IMR-90 (cell line): Measurements from ENCODE around the gene CRACR2B.

Source experiments
- CEBPB ChIP-seq: IDR thresholded peaks from 2 replicates; pipeline ENCODE4 v1.6.1; 2012; ENCODE audit warnings: low read depth, low read length, improper control_type of control experiment
- CHD1 ChIP-seq: IDR thresholded peaks from 2 replicates; pipeline ENCODE4 v1.6.1; 2012; ENCODE audit warnings: low read depth, low read length, improper control_type of control experiment
- FOS ChIP-seq: fragments of 150-350 bp; IDR thresholded peaks from 2 replicates; pipeline ENCODE4 v1.6.1; 2016; ENCODE audit warnings: low read depth, low read length
- MAZ ChIP-seq: IDR thresholded peaks from 2 replicates; pipeline ENCODE4 v1.6.1; 2012; ENCODE audit warnings: low read depth, mild to moderate bottlenecking, low read length, improper control_type of control experiment, moderate library complexity, borderline replicate concordance
- POLR2A ChIP-seq: IDR thresholded peaks from 2 replicates; pipeline ENCODE4 v1.6.1; 2012; ENCODE audit warnings: mild to moderate bottlenecking, low read depth, low read length
- RAD21 ChIP-seq: IDR thresholded peaks from 2 replicates; pipeline ENCODE4 v1.6.1; 2012; ENCODE audit warnings: low read length, improper control_type of control experiment
- RFX5 ChIP-seq: IDR thresholded peaks from 2 replicates; pipeline ENCODE4 v1.8.0; 2012; ENCODE audit warnings: low read depth, mild to moderate bottlenecking, low read length, moderate library complexity
- TF ChIP-seq, protein P1 (sequence below): conservative IDR thresholded peaks from 2 replicates; pipeline ENCODE4 v1.5.1; 2012; ENCODE audit warnings: mild to moderate bottlenecking, low read depth, low read length, improper control_type of control experiment
- TF ChIP-seq, protein P2 (sequence below): fragments of 150-350 bp; IDR thresholded peaks from 2 replicates; pipeline ENCODE4 v1.6.1; 2016; ENCODE audit warnings: low read depth, mild to moderate bottlenecking, low read length, moderate library complexity, borderline replicate concordance

DNA sequence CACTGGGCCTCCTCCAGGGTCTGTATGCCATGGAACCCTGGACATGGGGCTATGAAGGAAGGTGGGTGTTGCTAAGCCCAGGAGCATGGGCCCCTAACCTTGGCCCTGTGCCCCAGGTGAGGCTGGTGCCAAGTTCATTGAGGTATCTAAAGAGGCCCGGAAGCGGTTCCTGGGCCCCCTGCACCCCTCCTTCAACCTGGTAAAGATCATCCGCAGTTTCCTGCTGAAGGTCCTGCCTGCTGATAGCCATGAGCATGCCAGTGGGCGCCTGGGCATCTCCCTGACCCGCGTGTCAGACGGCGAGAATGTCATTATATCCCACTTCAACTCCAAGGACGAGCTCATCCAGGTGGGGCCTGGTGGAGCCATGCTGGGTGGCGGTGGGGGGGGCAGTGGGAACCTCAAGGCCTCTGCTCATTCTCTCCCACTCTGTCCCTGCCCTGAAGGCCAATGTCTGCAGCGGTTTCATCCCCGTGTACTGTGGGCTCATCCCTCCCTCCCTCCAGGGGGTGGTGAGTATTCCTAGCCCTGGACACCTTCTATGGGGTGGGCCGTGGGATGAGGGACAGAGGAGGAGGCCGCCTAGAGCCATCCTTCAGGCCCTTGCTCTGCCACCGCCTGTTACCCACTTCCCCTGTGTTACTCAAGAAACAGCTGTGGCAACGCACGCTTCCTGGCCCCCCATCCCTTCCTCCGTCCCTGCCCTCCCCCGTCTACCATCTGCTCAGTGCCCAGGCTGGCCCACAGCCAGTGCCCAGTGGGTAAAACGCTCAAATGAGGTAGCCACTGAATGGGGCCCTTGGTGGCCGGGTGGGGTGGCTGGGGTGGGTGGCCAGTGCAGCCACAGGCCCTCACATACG, 6.0 kb upstream of the CRACR2B start:
- TF ChIP-seq, protein P1, sequence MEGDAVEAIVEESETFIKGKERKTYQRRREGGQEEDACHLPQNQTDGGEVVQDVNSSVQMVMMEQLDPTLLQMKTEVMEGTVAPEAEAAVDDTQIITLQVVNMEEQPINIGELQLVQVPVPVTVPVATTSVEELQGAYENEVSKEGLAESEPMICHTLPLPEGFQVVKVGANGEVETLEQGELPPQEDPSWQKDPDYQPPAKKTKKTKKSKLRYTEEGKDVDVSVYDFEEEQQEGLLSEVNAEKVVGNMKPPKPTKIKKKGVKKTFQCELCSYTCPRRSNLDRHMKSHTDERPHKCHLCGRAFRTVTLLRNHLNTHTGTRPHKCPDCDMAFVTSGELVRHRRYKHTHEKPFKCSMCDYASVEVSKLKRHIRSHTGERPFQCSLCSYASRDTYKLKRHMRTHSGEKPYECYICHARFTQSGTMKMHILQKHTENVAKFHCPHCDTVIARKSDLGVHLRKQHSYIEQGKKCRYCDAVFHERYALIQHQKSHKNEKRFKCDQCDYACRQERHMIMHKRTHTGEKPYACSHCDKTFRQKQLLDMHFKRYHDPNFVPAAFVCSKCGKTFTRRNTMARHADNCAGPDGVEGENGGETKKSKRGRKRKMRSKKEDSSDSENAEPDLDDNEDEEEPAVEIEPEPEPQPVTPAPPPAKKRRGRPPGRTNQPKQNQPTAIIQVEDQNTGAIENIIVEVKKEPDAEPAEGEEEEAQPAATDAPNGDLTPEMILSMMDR = no peak
- TF ChIP-seq RAD21 (no peak), POLR2A (no peak; the same call in 1 of the 2 replicates), RFX5 (no peak), MAZ (no peak), FOS (no peak), CHD1 (no peak), CEBPB (no peak)
- TF ChIP-seq, protein P2, sequence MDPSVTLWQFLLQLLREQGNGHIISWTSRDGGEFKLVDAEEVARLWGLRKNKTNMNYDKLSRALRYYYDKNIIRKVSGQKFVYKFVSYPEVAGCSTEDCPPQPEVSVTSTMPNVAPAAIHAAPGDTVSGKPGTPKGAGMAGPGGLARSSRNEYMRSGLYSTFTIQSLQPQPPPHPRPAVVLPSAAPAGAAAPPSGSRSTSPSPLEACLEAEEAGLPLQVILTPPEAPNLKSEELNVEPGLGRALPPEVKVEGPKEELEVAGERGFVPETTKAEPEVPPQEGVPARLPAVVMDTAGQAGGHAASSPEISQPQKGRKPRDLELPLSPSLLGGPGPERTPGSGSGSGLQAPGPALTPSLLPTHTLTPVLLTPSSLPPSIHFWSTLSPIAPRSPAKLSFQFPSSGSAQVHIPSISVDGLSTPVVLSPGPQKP = no peak
